ENCODE results near the gene FAAP24.
"Not testable (repeated sequence)": the region's sequence is repeated elsewhere in the genome, so short reads cannot be mapped to it uniquely, and the experiment has no call there.

FAAP24 gene

GRCh38 chr19:32971715-32972540 lies at the start of gene FAAP24, which contains the start of gene CEP89:
Gene FAAP24 (plus strand): TSS chr19:32972242. CDS start chr19:32973197, 955 bp downstream.
Gene CEP89 (minus strand): TSS chr19:32971958. CDS start chr19:32971874, 84 bp downstream.
- DNase-seq, result peak; percentile 92 to 98

- no peak for DNase-seq
Observed at GRCh38 chr19:32924200-32924599, 47.8 kb upstream of the FAAP24 start.

- no peak for DNase-seq
Observed at GRCh38 chr19:32928806-32929205, 43.2 kb upstream of the FAAP24 start.

- DNase-seq, result no peak
Observed at GRCh38 chr19:32930567-32930966, 41.5 kb upstream of the FAAP24 start.

GRCh38 chr19:32933571-32933970 lies 38.5 kb upstream of the FAAP24 start:
- no peak for DNase-seq

- DNase-seq, result no peak
Observed at GRCh38 chr19:32935629-32936028, 36.4 kb upstream of the FAAP24 start.

- DNase-seq, result no peak
Observed at GRCh38 chr19:32936065-32936464, 36.0 kb upstream of the FAAP24 start.

GRCh38 chr19:32941273-32941672 lies 30.8 kb upstream of the FAAP24 start:
- DNase-seq, result not testable (repeated sequence)

GRCh38 chr19:32945260-32945659 lies 26.8 kb upstream of the FAAP24 start:
- DNase-seq, result no peak

- DNase-seq, result no peak
Observed at GRCh38 chr19:32966750-32967149, 5.3 kb upstream of the FAAP24 start.

- DNase-seq, result no peak
Observed at GRCh38 chr19:32969549-32969948, 2.5 kb upstream of the FAAP24 start.

GRCh38 chr19:32971012-32971595 lies 938 bp upstream of the FAAP24 start:
- no peak for DNase-seq

GRCh38 chr19:32976223-32976805 lies 4.3 kb downstream of the FAAP24 start:
- peak; percentile 72 to 77 for DNase-seq

- DNase-seq, result no peak
Observed at GRCh38 chr19:32977280-32977679, 5.2 kb downstream of the FAAP24 start.

- DNase-seq, result not testable (repeated sequence)
Observed at GRCh38 chr19:32977813-32978212, 5.8 kb downstream of the FAAP24 start.

GRCh38 chr19:32979807-32980206 lies 7.8 kb downstream of the FAAP24 start:
- not testable (repeated sequence) for DNase-seq

GRCh38 chr19:32982488-32982887 lies 10.4 kb downstream of the FAAP24 start:
- DNase-seq, result not testable (repeated sequence)

GRCh38 chr19:32988254-32988653 lies 16.2 kb downstream of the FAAP24 start:
- not testable (repeated sequence) for DNase-seq

- no peak for DNase-seq
Observed at GRCh38 chr19:32988724-32989123, 16.7 kb downstream of the FAAP24 start.

GRCh38 chr19:32995966-32996365 lies 23.9 kb downstream of the FAAP24 start:
- DNase-seq, result not testable (repeated sequence)

- DNase-seq, result not testable (repeated sequence)
Observed at GRCh38 chr19:32997061-32997464, 25.0 kb downstream of the FAAP24 start.

GRCh38 chr19:32997716-32998355 lies 25.8 kb downstream of the FAAP24 start:
- no peak for DNase-seq

GRCh38 chr19:32998722-32999121 lies 26.7 kb downstream of the FAAP24 start:
- DNase-seq, result no peak

Data from stimulated activated CD4-positive, alpha-beta T cell treated with anti-CD3 and anti-CD28 coated beads, Interleukin-2, amount 100 ng/mL, for 48 hours (primary cell).